Kidney (tissue), 14 donors: ENCODE results near the gene GRIK1. TPM values are rescaled to one million over a fixed set of nuclear protein-coding genes. Genes with fewer than 3 reads are reported as not detected.

Experiments used
- DNase-seq, 5 donors: peaks; one replicate each; pipeline ENCODE4 v3.0.0-alpha.2; 2013 to 2020
- FAIRE-seq: peaks from 2 replicates; lab custom pipeline; 2012; peaks lifted over from hg19 to GRCh38; lab: Jason Lieb, UNC
- H3K27ac ChIP-seq, 2 donors: one replicate each; pipeline ENCODE4 v1.7.0; 2013; ENCODE audit warnings: low read depth in 2 of 2, low read length in 2 of 2, inconsistent platforms in 1 of 2
- H3K27me3 ChIP-seq: one replicate; pipeline ENCODE4 v1.7.1; 2013; ENCODE audit warnings: low read length, inconsistent platforms; ENCODE audit not compliant: control insufficient read depth, insufficient read depth
- H3K36me3 ChIP-seq, 3 donors: one replicate each; pipeline versions ENCODE4 v1.7.0 to v1.7.1; 2013; ENCODE audit warnings: low read length in 3 of 3, control low read depth in 1 of 3, inconsistent platforms in 1 of 3; ENCODE audit not compliant: insufficient read depth in 3 of 3, control insufficient read depth in 2 of 3
- H3K4me1 ChIP-seq, 3 donors: one replicate each; pipeline versions ENCODE4 v1.7.0 to v1.7.1; 2013; ENCODE audit warnings: low read length in 3 of 3, inconsistent platforms in 1 of 3, low read depth in 1 of 3; ENCODE audit not compliant: control insufficient read depth in 2 of 3, insufficient read depth in 2 of 3
- H3K4me3 ChIP-seq, 3 donors: one replicate each; pipeline versions ENCODE4 v1.7.0 to v1.8.1; 2013; ENCODE audit warnings: low read length in 3 of 3, control low read depth in 1 of 3, inconsistent platforms in 1 of 3
- H3K9ac ChIP-seq, 3 donors: one replicate each; pipeline versions ENCODE4 v1.7.0 to v1.7.1; 2013; ENCODE audit warnings: low read length in 3 of 3, control low read depth in 1 of 3, inconsistent platforms in 1 of 3
- H3K9me3 ChIP-seq, 3 donors: one replicate each; pipeline versions ENCODE4 v1.7.0 to v1.7.1; 2013; ENCODE audit warnings: low read length in 3 of 3, control low read depth in 1 of 3, inconsistent platforms in 1 of 3; ENCODE audit not compliant: control insufficient read depth in 2 of 3, insufficient read depth in 1 of 3
- intact Hi-C: fragments of 100-400 bp; cut with DNase I; formaldehyde crosslinking; loops from one replicate; pipeline ENCODE4 v1.11.1; 2022
- polyA plus RNA-seq: library from polyadenylated mRNA; stranded (reverse); fragments of 350-450 nt; fragmentation: Illumina TruSeq; extraction: RNeasy Lipid Tissue Mini Kit (QIAGEN cat#74804); gene quantifications from one replicate; pipeline ENCODE4 v1.2.3, GENCODE V29; 2014; ENCODE audit warnings: low read depth, low replicate concordance; ENCODE audit not compliant: insufficient read depth
- total RNA-seq: library from RNA; stranded (reverse); fragmentation: NEBNext Ultra II Directional; extraction: Animal tissue kit (Norgen Biotek cat#: 25700); gene quantifications from one replicate; pipeline ENCODE4 v1.2.1, GENCODE V29; 2021
- TF ChIP-seq, protein P1 (sequence below): IDR thresholded peaks from 3 replicates; pipeline ENCODE4 v1.5.1; 2012; ENCODE audit warnings: mild to moderate bottlenecking, moderate library complexity, borderline replicate concordance; ENCODE audit not compliant: insufficient read depth; ENCODE audit errors: extremely low read depth
- donor health status: control.
- donor health status: control.
- donor health status: control.
- donor health status: control.
- donor health status: control.
- donor health status: DM: yes; HTN: yes; CAD: no.
- donor health status: Normal renal cell carcinoma (clear cell type).

GRIK1 gene
- total and polyA plus RNA-seq, 2 donors from 2014 or later: not detected

- intact Hi-C loops: no loop called here
- no peak for DNase-seq
Observed at GRCh38 chr21:29753216-29753615, 186.6 kb downstream of the GRIK1 start.

DNA sequence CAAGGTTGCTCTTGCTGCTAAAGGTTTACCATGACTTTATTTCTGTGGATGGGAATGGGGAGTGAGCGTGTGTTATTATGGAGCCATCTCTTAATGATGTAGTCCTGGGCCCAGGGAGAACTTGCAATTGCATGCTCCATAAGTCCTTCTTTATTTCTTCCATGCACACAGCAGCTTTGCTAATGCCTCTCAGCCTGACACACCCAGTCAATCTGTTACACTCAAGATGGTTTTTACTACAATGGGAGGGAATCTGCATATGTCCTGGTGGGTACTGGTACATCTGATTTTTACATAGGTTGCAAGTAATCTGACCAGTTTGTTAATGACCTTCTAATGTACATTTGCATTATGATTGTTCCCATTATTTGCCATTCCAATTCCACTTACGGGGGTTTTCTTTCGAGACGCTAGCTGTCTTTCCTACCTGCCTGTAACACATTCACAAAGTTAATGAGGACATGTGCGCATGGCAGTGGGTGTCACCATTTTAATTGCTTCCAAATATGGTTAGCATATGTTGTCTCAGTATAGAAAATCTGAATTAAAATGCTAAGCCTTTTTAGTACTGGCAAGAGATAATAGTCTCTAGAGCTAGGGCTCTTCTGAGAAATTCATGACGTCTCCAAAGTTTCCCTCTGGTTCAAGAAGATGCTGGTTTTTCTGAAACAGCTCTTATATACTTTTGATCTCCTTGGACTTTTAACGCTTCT, 188.2 kb downstream of the GRIK1 start:
- FAIRE-seq: no peak
- TF ChIP-seq, protein P1, sequence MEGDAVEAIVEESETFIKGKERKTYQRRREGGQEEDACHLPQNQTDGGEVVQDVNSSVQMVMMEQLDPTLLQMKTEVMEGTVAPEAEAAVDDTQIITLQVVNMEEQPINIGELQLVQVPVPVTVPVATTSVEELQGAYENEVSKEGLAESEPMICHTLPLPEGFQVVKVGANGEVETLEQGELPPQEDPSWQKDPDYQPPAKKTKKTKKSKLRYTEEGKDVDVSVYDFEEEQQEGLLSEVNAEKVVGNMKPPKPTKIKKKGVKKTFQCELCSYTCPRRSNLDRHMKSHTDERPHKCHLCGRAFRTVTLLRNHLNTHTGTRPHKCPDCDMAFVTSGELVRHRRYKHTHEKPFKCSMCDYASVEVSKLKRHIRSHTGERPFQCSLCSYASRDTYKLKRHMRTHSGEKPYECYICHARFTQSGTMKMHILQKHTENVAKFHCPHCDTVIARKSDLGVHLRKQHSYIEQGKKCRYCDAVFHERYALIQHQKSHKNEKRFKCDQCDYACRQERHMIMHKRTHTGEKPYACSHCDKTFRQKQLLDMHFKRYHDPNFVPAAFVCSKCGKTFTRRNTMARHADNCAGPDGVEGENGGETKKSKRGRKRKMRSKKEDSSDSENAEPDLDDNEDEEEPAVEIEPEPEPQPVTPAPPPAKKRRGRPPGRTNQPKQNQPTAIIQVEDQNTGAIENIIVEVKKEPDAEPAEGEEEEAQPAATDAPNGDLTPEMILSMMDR: no peak
- Histone ChIP-seq H3K9me3 (no peaks in the 10 kb centered on the region), H3K9ac (no peak overlapping the region), H3K4me3 (no peak overlapping the region), H3K4me1 (no peaks in the 10 kb centered on the region), H3K27me3 (no peaks in the 10 kb centered on the region), H3K27ac (no peak overlapping the region), H3K36me3 (no peaks in the 10 kb centered on the region)
- DNase-seq: no peak
- intact Hi-C loops: no loop called here

More at GRCh38 chr21:29753216-29753615, 186.6 kb downstream of the GRIK1 start:
- Histone ChIP-seq H3K4me1 (no peaks in the 10 kb centered on the region), H3K9me3 (no peaks in the 10 kb centered on the region), H3K4me3 (no peak overlapping the region), H3K27ac (no peak overlapping the region), H3K9ac (no peak overlapping the region), H3K27me3 (no peaks in the 10 kb centered on the region), H3K36me3 (no peaks in the 10 kb centered on the region)
- FAIRE-seq: no peak
- TF ChIP-seq, protein P1: no peak

DNA sequence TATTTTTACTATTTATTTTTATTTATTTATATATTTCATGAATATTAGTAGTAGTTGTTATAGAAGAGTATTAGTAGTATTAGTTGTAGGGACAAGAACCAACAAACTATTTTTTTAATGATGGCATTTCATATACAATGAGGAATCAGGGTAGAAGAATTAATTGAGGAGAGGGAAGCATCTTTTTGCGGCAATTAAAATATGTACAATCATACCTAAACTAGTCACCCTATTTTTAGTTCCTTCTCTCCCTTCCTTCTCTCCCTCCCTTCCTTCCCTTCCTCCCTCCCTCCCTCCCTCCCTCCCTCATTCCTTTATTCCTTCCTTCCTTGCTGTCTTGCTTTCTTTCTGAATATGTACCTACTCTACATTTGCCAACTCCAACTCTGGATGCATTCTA, 189.8 kb downstream of the GRIK1 start:
- FAIRE-seq (no peak), DNase-seq (no peak)
- TF ChIP-seq, protein P1: no peak
- no peak overlapping the region for H3K27ac ChIP-seq
- H3K27me3 ChIP-seq: no peaks in the 10 kb centered on the region
- H3K4me1 ChIP-seq: no peaks in the 10 kb centered on the region
- H3K9ac ChIP-seq: no peak overlapping the region
- no peaks in the 10 kb centered on the region for H3K9me3 ChIP-seq
- no peaks in the 10 kb centered on the region for H3K36me3 ChIP-seq
- H3K4me3 ChIP-seq: no peak overlapping the region
- intact Hi-C loops: no loop called here
